ENCODE results near the gene ACTL10.

ACTL10 gene

DNA sequence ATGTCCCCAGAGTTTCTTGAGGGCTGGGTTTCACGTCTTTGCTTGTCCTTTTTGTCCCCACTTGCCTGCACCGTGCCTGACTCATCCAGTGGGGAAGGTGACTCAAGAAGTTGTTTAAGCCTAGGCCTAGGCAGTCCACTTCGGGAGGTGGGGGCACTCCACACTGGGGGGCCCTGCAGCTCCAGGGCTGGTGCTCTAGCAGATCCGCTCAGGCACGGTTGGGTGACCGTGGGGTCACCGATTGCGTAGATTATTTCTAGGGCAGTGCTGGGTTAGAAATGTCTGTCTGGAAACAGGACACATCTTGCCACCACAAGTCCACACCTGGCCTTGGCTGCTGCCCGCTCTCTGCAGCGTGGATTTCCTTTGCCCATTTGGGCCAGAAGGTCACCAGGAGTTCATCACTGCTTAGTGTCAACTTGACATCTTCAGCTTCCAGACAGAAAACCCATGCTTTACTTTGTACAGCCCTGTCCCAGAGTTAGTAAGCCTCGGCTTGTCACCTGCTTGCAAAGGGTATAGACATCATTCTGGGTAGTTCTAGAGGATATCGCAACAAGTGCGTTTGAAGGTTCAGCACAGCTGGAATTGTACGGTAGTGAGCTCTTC lies 18.2 kb upstream of the ACTL10 start:
- no peak for DNase-seq (ENCODE audit: low read depth in 2 of 3, low spot score in 1 of 3)

DNA sequence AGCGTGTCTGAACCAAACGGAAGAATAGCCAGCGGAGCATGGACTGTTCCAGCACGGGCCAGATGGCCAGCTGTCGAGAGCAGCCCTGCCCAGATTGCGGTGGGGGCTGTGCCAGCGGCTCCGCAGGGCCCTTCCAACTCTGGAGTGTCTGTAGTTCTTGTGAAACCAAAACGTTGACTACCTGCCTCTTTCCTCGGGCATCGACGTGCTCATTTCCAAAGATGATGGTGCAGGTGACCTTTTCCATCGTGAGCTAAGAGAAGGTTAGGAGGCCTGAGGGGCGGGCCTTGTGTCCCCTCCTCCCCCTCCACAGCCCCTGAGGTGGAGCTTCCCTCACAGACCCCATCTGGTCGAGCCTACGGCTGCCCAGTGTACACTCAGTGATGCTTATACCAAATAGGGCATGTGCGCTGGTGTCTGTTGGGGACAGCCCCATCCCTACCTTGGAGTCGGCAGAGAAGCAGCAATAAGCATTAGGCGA lies 17.5 kb upstream of the ACTL10 start:
- DNase-seq (ENCODE audit: low read depth in 2 of 3, low spot score in 1 of 3) = no peak

DNA sequence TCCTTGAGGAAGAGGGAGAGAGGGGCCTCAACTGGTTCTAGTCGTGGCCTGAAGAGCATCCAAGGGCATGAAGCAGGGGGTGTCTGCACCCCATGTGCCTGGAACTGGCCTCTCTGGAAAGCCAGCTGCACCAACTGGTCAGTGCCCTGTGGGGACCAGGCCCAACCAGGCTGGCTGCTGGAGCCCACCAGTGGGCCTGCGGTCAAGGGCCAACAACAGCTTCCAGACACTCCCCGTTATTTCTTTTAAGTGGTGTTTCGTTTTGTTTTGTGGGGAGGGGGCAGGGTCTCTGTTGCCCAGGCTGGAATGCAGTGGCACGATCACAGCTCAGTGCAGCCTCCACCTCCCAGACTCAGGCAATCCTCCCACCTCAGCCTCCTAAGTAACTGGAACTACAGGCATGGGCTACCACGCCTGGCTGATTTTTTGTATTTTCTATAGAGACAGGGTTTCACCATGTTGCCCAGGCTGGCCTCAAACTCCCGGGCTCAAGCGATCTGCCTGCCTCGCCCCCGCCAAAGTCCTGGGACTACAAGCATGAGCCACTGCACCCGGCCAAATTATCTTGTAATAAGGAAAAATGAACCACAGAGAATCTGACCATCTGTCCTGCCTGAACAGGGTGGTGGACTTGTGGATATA lies 16.5 kb upstream of the ACTL10 start:
- DNase-seq (ENCODE audit: low read depth in 2 of 3, low spot score in 1 of 3) = no peak

DNA sequence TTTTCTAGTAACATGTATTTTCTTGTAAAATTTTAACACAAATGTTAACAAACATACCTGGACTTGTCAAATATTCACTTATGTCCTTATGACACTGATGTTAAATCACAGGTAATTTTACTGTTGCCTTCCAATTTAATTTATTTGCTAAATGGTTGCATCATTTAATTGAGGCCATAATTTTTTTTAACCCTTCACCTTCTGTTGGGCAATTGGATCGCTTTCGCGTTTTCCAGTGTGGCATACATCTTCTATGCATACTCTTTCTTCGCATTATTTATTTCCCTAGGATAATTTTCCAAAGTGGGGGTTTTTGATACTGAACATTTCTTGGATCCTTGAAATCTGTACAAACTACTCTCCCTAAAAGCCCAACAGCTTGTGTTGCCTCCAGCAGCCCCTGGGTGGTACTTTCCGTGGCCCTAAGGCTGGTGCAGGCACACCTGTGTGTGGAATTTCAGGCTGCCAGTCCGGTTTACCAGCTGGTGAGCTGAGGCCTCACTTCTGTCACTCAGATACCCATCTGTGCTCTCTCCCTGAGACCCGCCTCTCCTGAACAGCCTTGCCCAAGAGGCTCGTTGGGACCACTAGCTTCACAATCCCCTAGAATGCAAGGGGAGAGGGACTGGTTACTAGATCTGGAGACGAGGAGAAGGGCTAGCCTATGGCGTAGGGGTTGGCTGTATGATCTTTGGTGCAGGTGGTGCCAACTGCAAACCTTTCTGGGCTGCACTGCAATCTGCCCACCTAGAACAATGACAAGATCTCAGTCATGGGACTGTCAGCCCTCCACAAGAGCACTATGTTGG lies 15.8 kb upstream of the ACTL10 start:
- DNase-seq (ENCODE audit: low read depth in 2 of 3, low spot score in 1 of 3) = no peak

DNA sequence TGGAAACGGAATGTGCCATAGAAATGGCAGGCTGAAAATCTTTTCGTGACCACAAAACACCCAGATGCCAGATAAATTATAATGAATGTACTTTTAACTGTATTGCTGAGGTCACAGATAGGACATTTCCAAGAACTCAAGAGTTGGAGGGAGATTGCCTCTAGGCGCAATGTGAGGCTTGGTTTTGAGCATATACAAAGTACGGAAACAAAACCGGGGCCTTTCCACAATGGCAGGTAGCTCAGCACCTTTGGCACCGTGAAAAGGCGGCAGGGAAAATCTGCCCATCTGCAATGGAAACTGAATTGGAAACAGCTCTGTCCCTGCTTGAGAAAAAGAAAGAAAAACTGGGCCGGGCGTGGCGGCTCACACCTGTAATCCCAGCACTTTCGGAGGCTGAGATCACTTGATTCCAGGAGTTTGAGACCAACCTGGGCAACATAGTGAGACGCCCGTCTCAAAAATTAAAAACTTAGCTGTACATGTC lies 15.1 kb upstream of the ACTL10 start:
- no peak for DNase-seq (ENCODE audit: low read depth in 2 of 3, low spot score in 1 of 3)

DNA sequence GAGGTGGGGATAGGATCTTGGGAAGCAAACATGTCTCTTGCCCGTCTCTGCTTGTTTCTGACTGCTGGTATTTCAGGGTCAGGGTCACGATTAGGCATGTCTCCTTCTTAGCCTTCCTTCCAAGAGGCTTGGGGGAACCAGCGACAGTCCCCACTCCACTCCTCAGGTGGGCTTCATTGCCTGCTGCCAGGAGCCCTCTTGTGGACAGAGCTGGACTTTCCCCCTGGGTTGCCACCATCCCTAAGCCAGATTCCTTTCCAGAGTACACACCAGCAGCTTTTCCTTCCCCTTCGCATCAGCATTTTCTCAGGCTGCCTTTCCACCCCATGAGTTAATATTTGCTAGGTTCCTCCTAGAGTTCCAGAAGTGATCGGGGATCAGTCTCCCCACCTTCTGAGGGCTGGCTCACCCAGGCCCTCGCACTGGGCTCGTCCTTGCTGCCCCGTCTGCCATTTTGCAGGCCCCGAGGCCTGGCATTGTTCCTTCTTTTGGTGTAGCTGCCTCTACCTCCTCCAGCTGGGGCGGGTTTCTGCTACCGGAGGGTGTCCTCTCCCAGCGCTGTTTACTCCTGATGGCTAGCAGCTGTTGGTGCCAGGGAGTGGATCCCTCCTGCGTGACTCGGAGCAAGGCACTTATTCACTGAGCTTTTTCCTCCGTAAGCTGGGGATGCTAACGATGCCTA lies 13.4 kb upstream of the ACTL10 start:
- no peak for DNase-seq (ENCODE audit: low read depth in 2 of 3, low spot score in 1 of 3)

DNA sequence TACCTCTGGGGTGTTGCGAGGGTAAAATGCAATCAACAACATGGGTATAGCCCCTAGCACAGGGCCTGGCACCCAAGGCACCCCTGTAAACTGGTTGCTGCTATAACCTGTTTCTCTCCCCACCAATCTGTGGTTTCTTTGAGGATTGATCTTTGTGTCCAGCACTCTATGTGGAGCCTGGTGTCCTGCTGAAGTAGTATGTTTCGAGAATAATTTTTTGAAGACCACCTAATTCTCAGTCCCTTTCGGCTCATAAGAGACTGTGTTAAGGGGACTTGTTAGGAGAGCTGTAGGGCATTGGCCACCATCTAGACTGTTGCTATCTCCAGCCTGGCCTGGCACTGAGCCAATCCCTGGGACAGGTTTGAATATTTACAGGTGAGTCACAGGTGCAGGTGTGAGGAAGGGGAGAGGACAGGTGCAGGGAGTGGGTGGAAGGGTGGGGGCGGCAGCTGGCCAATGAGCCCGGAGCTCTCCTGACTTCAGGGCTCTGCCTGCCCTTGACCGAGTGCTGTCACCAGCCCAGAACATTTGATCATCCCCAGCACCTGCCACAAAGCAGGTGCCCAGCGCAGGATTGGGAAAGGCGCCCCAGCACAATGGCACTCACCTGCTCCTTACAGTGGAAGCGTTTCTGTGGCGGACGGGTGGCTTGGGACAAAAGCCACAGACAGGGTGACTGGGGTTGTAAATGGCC lies 12.7 kb upstream of the ACTL10 start:
- no peak for DNase-seq (ENCODE audit: low read depth in 2 of 3, low spot score in 1 of 3)

DNA sequence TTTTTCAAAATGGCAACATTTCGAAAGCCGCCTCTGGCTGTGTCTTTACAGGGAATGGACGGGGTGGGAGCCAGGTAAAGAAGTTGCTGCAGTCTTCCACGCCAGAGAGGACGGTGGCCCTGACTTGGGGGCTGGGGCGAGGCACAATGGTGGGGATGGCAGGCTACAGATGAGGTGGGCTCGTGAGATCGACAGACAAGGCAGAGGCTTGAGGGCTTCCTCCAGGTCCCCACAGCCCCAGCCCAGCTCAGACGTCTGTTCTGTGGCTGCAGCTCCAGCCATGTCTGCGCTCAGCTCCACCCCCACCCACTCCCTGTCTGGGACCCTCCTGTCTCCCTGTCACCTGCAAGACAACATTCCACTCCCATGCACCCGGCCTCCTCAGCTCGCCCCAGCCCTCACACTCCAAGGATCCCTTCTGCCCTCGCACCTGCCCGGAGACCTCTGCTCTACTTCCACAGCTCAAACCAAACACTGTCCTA lies 12.0 kb upstream of the ACTL10 start:
- DNase-seq (ENCODE audit: low read depth in 2 of 3, low spot score in 1 of 3) = no peak

DNA sequence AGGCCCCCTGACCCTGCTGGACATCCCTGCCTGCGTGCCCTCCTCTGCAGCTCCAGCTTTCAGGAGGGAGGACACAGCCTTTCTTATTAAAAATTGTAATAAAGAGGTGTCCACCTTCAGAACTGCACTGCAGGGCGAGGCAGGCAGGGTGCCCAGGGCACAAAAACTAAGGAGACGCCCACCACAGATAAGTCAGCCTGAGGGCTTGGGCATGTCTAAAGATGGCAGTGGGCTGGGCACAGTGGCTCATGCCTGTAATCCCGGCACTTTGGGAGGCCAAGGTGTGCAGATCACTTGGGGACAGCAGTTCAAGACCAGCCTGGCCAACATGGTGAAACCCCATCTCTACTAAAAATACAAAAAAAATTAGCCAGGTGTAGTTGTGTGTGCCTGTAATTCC lies 11.6 kb upstream of the ACTL10 start:
- no peak for DNase-seq (ENCODE audit: low read depth in 2 of 3, low spot score in 1 of 3)

DNA sequence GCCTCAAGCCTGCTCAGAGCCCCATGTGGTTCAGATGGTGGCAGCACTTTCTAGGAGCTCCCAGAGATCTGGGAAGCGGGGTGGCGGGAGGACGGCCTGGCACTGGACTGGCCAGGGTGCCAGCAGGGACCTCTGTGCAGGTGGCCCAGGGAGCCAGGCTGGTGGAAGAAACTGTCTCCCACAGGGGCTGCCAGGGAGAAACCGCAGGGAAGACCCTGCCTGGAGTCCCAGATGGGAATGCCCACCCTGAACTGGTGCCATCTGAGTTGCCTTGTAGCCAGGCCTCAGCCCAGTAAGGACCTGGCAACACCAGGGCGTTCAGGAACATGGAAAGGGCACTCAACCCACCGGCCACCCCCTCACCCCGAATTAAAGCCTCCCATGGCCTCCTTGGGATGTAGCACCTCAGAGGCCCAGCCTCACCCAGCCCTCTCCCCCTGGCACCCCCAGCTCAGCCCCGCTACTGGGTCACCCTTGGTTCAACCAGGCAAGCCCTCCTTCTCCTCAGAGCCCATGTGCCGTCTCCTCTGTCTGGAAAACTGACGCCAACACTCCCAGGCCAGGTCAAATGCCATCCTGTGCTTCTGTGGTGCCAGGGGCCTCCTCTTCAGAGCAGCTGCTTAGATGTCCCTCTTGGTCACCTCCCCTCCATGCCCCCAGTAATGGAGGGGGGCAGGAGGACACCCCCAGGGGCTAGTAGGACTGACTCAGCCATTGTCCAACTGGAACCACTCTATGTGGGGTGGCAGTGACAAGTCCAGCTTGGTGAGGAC lies 10.5 kb upstream of the ACTL10 start:
- no peak for DNase-seq (ENCODE audit: low read depth in 2 of 3, low spot score in 1 of 3)

DNA sequence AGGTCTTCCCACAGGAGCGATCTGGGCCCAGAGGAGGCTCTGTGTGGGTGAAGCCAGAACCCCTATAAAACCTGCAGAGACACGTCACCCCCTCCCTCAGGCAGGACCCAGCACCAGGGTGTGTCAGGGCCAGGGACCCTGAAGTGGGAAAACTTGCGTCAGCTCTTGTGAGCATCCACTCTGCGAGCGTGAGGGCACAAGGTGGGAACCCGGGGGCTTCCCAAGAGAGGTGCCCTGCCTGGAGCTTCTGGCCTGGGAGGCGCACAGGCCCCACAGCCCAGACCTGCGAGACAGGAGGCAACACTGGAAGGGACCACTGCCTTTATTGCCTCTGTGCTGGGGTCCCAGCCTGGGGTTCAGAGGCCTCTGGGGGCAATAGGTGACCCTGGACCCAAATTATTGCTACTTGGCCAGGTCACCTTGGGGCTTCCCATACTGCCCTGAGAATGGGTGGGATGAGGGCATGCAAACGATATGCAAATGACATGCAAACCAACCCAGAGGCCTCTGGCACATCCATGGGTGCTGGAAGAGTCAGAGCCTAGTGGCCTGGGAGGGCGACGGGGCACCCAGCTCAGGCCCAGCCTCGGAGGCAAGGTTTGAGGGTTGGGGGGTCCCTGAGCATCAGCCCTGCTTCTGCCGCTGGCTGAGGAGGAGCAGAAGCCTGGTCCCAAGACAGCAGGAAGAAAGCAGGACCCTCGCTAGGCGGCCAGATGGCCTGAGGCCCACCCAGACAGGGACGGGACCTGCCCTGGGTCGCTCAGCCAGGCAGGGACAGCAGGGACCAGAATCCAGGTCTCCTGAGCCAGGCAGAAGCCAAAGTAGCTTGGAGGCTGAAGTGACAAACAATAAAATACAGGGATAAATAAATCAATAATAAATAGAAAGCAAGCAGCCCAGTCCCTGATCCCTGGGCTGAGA lies 9.7 kb upstream of the ACTL10 start:
- DNase-seq (ENCODE audit: low read depth in 2 of 3, low spot score in 1 of 3) = no peak

DNA sequence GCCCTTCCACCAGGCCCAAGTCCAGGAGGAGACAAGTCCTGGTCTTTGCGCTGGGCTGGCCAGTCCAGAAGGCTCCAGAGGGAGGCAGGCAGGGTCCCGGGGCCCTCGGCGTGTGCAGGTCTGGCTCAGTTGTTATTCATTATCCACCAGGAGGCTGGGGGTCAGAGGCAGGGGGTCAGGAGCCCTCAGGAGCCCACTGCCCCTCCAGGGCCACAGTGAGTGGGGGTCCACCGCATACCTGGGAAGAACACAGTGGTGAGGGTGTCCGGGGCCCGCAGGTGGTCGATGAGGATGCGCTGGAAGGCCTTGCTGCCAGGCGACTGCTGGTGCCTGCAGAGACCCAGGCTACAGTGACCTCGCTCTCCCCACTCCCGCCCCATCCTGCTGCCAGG lies 9.0 kb upstream of the ACTL10 start:
- no peak for DNase-seq (ENCODE audit: low read depth in 2 of 3, low spot score in 1 of 3)

DNA sequence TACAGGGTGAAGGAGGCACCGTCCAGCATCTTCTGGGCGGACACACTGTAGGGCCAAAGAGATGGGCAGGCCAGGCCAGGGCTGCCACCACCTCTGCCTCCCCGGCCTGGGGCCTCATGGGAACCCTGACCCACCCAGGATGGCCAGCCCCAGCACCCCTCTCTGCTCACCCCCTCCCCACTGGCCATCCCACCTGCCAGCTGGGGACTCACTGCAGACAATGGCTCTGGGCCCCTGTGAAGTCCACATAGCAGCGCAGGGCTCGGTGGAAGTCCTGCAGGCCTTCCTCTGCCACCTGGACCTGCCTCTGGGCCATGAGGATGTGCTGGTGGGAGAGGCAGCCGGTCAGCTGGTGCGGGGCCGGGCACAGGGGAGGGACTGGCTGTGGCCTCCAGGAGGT lies 8.2 kb upstream of the ACTL10 start:
- DNase-seq (ENCODE audit: low read depth in 2 of 3, low spot score in 1 of 3) = no peak

DNA sequence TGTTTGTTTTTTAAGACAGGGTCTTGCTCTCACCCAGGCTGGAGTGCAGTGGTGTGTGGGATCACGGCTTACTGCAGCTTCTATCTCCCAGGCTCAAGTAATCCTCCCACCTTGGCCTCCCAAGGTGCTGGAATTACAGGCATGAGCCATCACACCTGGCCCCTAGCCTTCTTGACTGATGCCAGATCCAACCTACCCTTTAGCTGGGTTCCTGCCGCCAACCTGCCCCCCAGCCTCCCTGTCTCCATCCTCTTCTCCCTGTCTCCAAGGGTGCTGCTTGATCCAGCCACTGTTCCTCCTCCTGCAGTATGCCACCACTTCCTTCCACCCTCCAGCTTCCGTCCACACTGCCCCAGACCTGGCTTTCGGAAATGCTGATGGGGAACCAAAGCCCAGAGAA lies 7.8 kb upstream of the ACTL10 start:
- no peak for DNase-seq (ENCODE audit: low read depth in 2 of 3, low spot score in 1 of 3)

DNA sequence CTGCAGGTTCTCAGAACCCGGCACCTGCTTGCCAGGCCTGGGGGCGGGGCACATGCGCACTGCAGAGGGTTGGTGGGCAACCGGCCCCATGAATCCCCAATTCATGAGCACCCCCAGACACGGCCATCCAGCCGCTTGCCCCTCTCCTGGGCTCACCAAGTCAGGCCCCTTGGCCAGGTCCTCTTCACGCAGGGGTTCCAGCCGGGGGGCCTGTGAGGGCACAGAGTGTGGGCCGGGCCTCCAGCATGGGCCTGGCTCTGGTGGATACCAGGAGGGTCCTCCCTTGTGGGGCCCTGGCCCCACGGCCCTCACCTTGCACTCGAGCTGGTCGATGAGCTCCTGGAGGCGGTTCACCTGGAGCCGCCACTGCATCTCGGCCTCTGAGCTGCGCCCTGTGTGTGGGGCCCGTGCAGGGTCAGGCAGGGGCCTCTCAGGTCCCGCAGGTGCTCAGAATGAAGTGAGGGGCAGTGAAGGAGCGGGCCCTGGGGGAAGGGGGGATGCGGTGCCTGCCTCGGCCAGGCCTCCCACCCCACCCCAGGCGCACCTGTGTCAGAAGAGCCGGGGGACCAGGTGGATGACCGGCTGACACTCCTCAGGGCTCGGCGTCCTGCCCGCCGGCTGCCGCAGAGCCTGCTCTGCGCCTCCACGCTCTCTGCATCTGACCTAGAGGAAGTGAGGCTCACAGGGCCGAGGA lies 7.3 kb upstream of the ACTL10 start:
- DNase-seq (ENCODE audit: low read depth in 2 of 3, low spot score in 1 of 3) = no peak

DNA sequence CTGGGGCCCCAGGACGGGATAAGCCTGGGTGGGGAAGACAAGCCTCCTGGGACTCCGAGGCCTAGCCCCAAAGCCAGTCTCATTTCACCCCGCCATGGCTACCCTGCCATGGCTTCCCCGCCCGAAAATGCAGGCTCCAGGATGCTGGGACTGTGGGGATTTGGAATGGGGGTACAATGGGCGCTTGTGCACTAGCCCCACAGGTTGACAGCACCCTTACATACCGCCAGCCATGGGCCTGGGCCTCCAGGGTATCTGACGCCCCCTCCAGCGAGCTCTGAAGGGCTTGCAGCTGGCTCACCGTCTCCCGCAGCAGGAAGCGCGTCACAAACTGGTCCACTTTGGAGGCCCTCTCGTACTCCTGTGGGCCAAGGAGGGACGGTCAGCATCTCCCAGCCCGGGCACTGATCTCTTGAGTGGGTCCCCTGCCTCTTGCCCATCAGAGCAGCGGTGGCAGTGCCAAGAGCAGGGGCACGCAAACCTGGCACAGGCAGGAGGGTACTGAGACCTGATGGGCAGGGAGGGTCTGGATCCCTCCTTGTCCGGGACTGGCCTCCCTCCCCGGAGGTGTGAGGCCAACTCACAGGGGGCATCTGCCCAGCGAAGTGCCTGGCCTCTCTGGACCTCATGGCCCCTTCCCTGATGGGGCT lies 6.6 kb upstream of the ACTL10 start:
- DNase-seq (ENCODE audit: low read depth in 2 of 3, low spot score in 1 of 3) = no peak

DNA sequence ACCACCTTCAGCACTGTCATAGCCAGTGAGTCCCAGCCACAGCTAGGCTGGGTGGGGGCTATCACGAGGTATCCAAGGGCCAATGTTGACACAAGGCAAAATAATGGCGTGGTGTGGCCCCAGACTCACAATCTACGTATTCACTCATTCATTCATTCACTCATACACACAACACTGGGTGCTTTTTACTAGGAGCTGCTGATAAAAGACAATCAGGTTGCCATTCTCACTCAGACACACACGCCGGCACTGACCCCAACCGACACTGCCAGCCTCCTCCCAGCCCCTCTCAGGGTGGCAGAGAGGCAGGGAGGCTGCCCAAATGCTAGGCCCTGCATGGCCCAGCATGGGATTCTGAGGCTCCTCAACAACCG lies 6.1 kb upstream of the ACTL10 start:
- no peak for DNase-seq (ENCODE audit: low read depth in 2 of 3, low spot score in 1 of 3)

DNA sequence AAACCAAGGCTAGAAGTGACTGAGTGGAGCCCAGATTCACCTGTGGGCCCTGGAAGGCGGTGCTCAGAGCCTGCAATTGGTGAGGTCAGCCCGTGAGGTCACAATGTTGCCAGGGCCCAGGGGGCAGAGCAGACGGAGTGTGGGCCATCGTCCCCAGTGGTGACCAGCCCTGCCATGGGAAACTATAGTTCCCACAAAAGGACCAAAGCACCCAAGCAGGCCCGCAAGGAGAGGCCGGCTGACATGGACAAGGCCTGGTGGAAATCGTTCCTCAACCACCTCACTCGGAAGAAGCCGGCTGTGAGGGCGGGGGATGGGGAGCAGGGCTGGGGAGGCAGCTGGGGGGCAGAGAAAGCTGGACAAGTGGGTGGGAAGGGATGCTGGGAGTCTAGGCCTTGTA lies 4.6 kb upstream of the ACTL10 start, which contains the start of gene C20orf144:
TSS of gene C20orf144 (plus strand) at position 156 of the 400 bp plus-strand sequence. CDS start at position 175, 19 bp downstream.
- no peak for DNase-seq (ENCODE audit: low read depth in 2 of 3, low spot score in 1 of 3)
